ENCODE results near the gene ILDR1. TPM values are rescaled to one million over a fixed set of nuclear protein-coding genes. Genes with fewer than 3 reads are reported as not detected.

ILDR1 gene
- total and polyA plus RNA-seq, 2 of the 4 experiments (the other 2 are of a cell fraction), result not detected

DNA sequence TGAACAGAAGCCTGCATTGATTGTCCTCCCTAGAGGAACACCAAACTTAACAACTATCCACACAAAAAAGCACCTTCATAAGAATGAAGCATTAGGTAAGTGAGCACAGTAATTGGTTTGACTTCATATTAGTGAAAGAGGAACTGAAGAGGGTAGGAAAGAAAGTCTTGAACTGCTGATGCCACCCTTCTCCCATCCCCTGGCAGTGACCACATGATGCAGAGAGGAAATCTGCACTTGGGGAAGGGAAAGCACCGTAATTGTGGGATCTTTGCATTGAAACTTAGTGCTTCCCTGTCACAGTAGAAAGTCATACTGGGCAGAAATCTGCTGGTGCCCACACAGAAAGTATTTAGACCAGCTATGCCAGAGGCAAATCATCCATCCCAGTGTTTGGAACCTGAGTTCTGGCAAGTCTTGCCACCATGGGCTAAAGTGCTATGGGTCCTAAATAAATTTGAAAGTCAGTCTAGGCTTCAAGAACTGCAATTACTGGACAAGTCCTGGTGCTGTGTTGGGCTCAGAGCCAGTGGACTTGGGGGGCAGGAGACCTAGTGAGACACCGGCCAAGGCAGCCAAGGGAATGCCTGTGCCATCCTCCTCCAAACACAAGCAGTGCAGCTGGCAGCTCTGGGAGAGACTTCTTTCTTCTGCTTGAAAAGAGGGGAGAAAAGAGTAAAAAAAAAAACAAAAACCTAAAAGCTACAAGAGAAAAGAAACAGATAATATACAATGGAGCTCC, 64.2 kb downstream of the ILDR1 start:
- Histone ChIP-seq H3K27ac (ENCODE audit: insufficient read depth, low read length) (no peak overlapping the region), H3K9me1 (ENCODE audit: insufficient read depth, low read length) (no peaks in the 10 kb centered on the region), H3K23ac (ENCODE audit: low read depth, low read length) (no peak overlapping the region), H3K27me3 (ENCODE audit: control insufficient read depth, insufficient read depth, low read length) (peaks cover 3% of the 10 kb centered on the region; the same call in 1 of the 2 replicates), H3K56ac (ENCODE audit: extremely low read depth, insufficient read depth, low read length) (no peak overlapping the region), H3K4me2 (ENCODE audit: low read depth, low read length) (no peak overlapping the region), H3K4me3 (ENCODE audit: insufficient read depth, low read depth, low read length) (no peak overlapping the region), H4K8ac (ENCODE audit: low read depth in 2 of 2, low read length in 2 of 2) (no peak overlapping the region), H3K4ac (ENCODE audit: low read depth, low read length) (no peak overlapping the region), H3K18ac (ENCODE audit: low read depth, low read length) (no peak overlapping the region), H2BK15ac (ENCODE audit: low read depth, low read length) (no peak overlapping the region), H3K79me1 (ENCODE audit: low read depth in 1 of 2, low read length in 2 of 2) (no peaks in the 10 kb centered on the region), H3K9me3 (ENCODE audit: control insufficient read depth, insufficient read depth, low read length) (no peaks in the 10 kb centered on the region), H3K36me3 (ENCODE audit: control insufficient read depth, insufficient read depth, low read length) (no peaks in the 10 kb centered on the region), H2AFZ (replicated peaks; ENCODE audit: low read length, poor library complexity) (no peak overlapping the region), H2BK120ac (ENCODE audit: low read depth, low read length) (no peak overlapping the region), H4K5ac (ENCODE audit: low read depth, low read length) (no peak overlapping the region), H2BK5ac (ENCODE audit: low read depth, low read length, poor library complexity, severe bottlenecking) (no peak overlapping the region), H3K14ac (replicated peaks; ENCODE audit: low read depth, low read length) (no peak overlapping the region), H3K4me1 (ENCODE audit: control insufficient read depth, insufficient read depth, low read length) (no peaks in the 10 kb centered on the region), H4K91ac (ENCODE audit: insufficient read depth, low read depth, low read length) (no peak overlapping the region), H4K20me1 (ENCODE audit: insufficient read depth, low read length) (no peaks in the 10 kb centered on the region), H2BK20ac (ENCODE audit: low read depth, low read length) (no peak overlapping the region), H2AK5ac (ENCODE audit: low read depth, low read length) (no peak overlapping the region), H2AK9ac (replicated peaks; ENCODE audit: low read depth, low read length, poor library complexity) (no peak overlapping the region), H3K9ac (ENCODE audit: low read depth, low read length) (no peak overlapping the region)
- no peak for DNase-seq
- CTCF ChIA-PET, result no interaction called here
- dilution Hi-C loops (cut with HindIII; ENCODE audit: low sequenced_read_pairs, unreplicated experiment) (no loop called here), intact Hi-C loops (cut with micrococcal nuclease) (no loop called here), in situ Hi-C loops (cut with MboI; ENCODE audit: low sequenced_read_pairs) (no loop called here)
- TF ChIP-seq ELK1 (IDR thresholded peaks at IDR 0.05; ENCODE audit: borderline replicate concordance, low read depth, low read length) (no peak), SMC3 (IDR thresholded peaks at IDR 0.05; ENCODE audit: low read depth, low read length) (no peak), FOS (IDR thresholded peaks at IDR 0.05; ENCODE audit: low read depth, low read length) (no peak), NFE2L2 (IDR thresholded peaks at IDR 0.05; ENCODE audit: low read depth, low read length) (no peak), MAFK (IDR thresholded peaks at IDR 0.05; ENCODE audit: low read depth, low read length) (no peak), POLR2A (IDR thresholded peaks at IDR 0.05; ENCODE audit: low read depth, low read length) (no peak), CHD1 (IDR thresholded peaks at IDR 0.05; ENCODE audit: low read depth, low read length) (no peak), MXI1 (IDR thresholded peaks at IDR 0.05; ENCODE audit: borderline replicate concordance, low read depth, low read length) (no peak), BHLHE40 (IDR thresholded peaks at IDR 0.05; ENCODE audit: low read depth, low read length) (no peak), RFX5 (IDR thresholded peaks at IDR 0.05; ENCODE audit: low read depth, low read length) (no peak), RCOR1 (IDR thresholded peaks at IDR 0.05; ENCODE audit: insufficient replicate concordance, low read length) (no peak)
- TF ChIP-seq, protein P1, sequence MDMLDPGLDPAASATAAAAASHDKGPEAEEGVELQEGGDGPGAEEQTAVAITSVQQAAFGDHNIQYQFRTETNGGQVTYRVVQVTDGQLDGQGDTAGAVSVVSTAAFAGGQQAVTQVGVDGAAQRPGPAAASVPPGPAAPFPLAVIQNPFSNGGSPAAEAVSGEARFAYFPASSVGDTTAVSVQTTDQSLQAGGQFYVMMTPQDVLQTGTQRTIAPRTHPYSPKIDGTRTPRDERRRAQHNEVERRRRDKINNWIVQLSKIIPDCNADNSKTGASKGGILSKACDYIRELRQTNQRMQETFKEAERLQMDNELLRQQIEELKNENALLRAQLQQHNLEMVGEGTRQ (IDR thresholded peaks at IDR 0.05; ENCODE audit: low read depth, low read length), result no peak
- TF ChIP-seq, protein P2, sequence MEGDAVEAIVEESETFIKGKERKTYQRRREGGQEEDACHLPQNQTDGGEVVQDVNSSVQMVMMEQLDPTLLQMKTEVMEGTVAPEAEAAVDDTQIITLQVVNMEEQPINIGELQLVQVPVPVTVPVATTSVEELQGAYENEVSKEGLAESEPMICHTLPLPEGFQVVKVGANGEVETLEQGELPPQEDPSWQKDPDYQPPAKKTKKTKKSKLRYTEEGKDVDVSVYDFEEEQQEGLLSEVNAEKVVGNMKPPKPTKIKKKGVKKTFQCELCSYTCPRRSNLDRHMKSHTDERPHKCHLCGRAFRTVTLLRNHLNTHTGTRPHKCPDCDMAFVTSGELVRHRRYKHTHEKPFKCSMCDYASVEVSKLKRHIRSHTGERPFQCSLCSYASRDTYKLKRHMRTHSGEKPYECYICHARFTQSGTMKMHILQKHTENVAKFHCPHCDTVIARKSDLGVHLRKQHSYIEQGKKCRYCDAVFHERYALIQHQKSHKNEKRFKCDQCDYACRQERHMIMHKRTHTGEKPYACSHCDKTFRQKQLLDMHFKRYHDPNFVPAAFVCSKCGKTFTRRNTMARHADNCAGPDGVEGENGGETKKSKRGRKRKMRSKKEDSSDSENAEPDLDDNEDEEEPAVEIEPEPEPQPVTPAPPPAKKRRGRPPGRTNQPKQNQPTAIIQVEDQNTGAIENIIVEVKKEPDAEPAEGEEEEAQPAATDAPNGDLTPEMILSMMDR (conservative IDR thresholded peaks at IDR 0.05; ENCODE audit: low read depth, low read length), result no peak
- POLR2A ChIA-PET (ENCODE audit: unreplicated experiment), result no interaction called here
- WGBS, 2 experiments (ENCODE audit: extremely low coverage in 2 of 2, insufficient read length in 1 of 2), result no CpG with 5 or more reads among the region's 2 CpGs
- no TSS peak for BruUV-seq (replicated peaks)
- ATAC-seq (ENCODE audit: low read depth), result no peak
